ENCODE results near the gene PRKACA.

The PRKACA gene

GRCh38 chr19:14116918-14117578 is 514 bp downstream of the PRKACA start:
- DNase-seq (ENCODE audit: low read depth in 2 of 2), result no peak

- no peak for DNase-seq (ENCODE audit: low read depth in 2 of 2)
Measured at GRCh38 chr19:14116525-14116917, 1.0 kb downstream of the PRKACA start.

- no peak for DNase-seq (ENCODE audit: low read depth in 2 of 2)
Measured at GRCh38 chr19:14115756-14116155, 1.8 kb downstream of the PRKACA start.

GRCh38 chr19:14114854-14115253 is 2.7 kb downstream of the PRKACA start:
- peak in 1 of 2 donors; percentile 35 for DNase-seq (ENCODE audit: low read depth in 2 of 2)

- DNase-seq (ENCODE audit: low read depth in 2 of 2), result no peak
Measured at GRCh38 chr19:14114439-14114838, 3.1 kb downstream of the PRKACA start.

DNA sequence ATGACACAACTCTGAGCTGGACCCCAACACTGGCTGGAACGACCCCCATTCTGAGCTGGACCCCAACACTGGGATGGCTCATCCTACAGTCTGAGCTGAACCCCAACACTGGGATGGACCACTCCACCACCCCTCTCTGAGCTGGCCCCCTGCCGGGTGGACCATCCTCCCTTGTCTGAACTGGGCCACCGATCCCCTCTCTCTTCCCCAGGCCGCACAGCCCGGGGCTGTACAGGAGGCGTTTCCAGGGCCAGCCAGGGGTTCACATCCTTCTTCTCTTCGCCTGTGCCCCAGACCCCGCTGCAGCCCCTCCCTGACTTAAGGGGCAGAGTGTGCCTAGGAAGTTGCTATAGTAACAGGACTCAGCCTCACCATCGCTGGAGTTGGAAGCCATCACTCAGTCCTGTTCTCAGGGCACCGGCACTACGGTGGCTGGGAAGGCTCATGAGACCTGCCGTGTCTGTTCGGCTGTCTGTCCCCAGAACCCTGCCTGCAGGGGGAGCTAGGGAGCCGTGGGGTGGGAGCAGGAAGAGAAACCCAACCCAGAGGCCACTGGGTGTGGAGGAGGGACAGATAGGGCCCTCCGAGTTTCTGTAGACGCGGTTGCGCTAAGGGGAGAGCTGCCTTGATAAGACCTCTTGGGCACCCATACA is 3.7 kb downstream of the PRKACA start:
- DNase-seq (ENCODE audit: low read depth in 2 of 2), result no peak

DNA sequence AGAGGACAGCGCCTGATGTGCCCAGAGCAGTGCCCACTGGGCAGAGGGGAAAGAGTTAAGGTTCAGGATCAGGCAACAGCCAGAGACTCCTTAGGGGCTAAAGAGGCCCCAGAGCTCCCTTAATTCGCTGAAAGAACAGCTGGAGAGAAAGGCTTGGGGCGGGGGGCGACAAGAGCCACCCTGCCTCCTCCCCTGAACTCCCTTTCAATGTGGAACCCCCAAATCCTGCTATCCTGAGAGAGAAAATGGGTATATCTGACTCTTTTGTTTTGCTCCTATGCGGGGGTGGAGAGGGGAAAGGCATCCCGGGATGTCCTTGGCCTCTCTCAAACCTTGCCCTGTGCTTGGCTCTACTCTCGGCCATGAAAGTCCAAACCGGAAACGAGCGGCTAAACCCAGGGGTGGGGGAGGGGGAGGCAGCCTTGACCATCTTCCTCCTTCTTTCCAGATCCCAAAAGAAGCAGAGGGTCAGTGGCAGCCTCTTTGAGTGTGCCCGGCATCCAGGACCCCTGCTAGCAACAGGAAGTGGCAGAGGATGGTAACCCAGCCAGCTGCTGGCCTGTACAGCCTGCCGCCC is 4.7 kb downstream of the PRKACA start:
- DNase-seq (ENCODE audit: low read depth in 2 of 2), result no peak

GRCh38 chr19:14112051-14112808 is 5.3 kb downstream of the PRKACA start:
- no peak for DNase-seq (ENCODE audit: low read depth in 2 of 2)

- DNase-seq (ENCODE audit: low read depth in 2 of 2), result no peak
Measured at GRCh38 chr19:14111486-14111885, 6.1 kb downstream of the PRKACA start.

DNA sequence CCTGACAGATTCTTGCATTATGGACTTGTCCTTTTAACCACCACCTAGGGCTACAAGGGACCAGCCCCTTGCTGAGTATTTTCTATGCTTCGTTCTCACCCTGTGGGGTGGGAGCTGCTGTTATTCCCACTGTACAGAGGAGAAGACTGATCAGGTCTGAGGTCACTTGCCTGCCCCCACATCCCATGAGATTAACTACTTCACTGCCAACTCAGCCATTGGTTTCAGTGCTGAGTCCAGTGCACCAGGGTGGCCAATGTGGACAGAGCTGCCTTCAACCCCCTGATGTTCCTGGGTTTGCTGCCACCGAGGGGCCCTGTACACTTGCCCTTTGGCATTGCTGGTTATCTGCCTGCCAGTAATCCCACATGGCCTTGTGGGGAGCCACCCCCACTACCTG is 6.9 kb downstream of the PRKACA start:
- DNase-seq (ENCODE audit: low read depth in 2 of 2), result no peak

DNA sequence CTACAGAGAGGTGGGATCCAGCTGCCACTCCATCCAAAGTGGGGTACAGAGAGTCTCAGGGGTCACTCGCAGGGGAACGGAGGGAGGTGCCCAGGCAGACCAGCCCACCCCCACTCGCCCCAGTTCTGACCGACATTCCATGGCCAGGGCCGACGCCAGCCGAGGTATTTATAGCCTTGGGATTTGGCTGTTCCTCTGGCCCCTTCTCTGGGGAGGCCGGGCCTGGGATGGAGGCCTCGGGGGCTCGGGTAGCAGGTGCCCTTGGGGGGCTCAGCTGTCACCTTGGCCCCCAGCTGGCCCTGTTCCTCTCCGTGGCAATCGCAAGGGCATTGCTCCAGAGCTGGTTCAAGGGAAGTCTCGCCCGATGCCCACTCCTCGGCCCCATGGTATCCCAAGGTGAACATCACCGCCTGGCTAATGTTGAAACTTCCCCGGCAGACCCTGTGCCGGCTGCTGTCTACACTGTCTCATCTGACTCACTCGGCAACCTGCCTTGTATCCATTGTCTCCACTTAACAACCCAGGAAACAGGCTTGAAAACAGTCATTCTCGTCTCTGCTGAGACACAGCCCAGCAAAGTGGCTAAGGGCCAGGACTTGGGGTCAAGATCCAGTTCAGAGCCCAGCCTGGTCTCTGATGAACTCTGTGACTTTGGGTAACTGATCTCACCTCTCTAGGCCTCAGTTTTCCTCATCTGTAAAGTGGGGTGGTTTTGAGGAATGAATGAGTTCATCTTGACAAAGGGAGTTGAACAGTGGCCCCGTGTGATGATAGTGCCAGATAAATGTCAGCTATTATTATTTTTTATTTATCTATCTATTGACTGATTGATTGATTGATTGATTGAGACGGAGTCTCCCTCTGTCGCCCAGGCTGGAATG is 9.7 kb downstream of the PRKACA start:
- DNase-seq (ENCODE audit: low read depth in 2 of 2), result no peak

- no peak for DNase-seq (ENCODE audit: low read depth in 2 of 2)
Measured at GRCh38 chr19:14106840-14107239, 10.7 kb downstream of the PRKACA start.

GRCh38 chr19:14105680-14106079 is 11.9 kb downstream of the PRKACA start:
- no peak for DNase-seq (ENCODE audit: low read depth in 2 of 2)

DNA sequence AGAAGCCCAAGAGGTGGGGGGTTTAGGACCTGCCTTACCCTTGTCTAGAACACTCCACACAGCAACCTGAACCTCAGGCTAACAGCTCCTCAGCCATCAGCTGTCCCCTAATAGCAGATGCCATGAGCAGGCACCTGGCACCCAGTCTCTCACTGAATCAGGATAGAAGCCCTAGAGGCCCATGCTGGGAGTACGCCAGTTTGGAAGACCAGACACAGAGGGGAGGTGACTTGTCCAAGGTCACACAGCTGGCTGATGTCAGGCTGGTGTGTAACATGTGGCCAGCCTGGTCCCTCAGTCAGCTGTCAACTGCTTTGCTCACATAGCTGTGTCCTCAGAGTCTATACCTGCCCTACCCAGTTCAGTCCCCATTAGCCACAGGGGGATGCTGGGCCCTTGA is 14.3 kb downstream of the PRKACA start:
- no peak for DNase-seq (ENCODE audit: low read depth in 2 of 2)

DNA sequence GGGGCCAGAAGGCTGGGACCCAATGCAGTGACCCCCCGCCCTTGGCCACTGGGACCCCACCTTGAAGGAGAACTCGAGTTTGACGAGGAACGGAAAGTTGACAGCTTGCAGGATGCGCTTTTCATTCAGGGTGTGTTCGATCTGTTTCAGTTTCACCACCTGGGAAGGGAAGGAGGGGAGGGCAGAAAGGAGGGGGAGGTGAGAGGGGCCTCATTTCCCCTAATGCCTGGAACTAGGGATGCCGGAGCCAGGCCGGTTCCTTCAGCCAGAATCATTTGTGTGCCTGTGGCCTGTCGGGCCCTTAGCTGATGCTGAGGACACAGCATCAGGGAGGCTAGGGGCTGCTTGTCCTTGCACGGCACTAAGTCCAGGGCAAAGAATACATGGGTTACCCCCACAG is 14.8 kb downstream of the PRKACA start:
- no peak for DNase-seq (ENCODE audit: low read depth in 2 of 2)

GRCh38 chr19:14102102-14102696 is 15.4 kb downstream of the PRKACA start:
- no peak for DNase-seq (ENCODE audit: low read depth in 2 of 2)

GRCh38 chr19:14101003-14101545 is 16.5 kb downstream of the PRKACA start:
- DNase-seq (ENCODE audit: low read depth in 2 of 2), result no peak

GRCh38 chr19:14097532-14098151 is 19.9 kb downstream of the PRKACA start:
- no peak for DNase-seq (ENCODE audit: low read depth in 2 of 2)

- no peak for DNase-seq (ENCODE audit: low read depth in 2 of 2)
Measured at GRCh38 chr19:14096272-14096992, 21.1 kb downstream of the PRKACA start.

- no peak for DNase-seq (ENCODE audit: low read depth in 2 of 2)
Measured at GRCh38 chr19:14094854-14095253, 22.7 kb downstream of the PRKACA start.
